GM12892 (cell line): ENCODE measurements around the gene RAB9A.

Experiments
- DNase-seq: peaks from one replicate; pipeline ENCODE4 v3.0.0; 2011; ENCODE audit not compliant: insufficient read length
- FAIRE-seq: peaks from 2 replicates; lab custom pipeline; 2011; peaks lifted over from hg19 to GRCh38; lab: Jason Lieb, UNC
- POLR2A ChIP-seq: IDR thresholded peaks from 2 replicates; pipeline ENCODE4 v1.6.1; 2011; ENCODE audit warnings: low read depth, low read length, control low read depth
- POLR2AphosphoS5 ChIP-seq: IDR thresholded peaks from 2 replicates; pipeline ENCODE4 v1.6.1; 2011; ENCODE audit warnings: low read depth, low read length, control low read depth
- TAF1 ChIP-seq: IDR thresholded peaks from 2 replicates; pipeline ENCODE4 v1.6.1; 2011; ENCODE audit warnings: low read depth, mild to moderate bottlenecking, control low read depth, low read length, borderline replicate concordance

RAB9A gene

GRCh38 chrX:13694359-13694758, 5.4 kb downstream of the RAB9A start:
- FAIRE-seq (peak; percentile 17), DNase-seq (no peak)
- no peak for TF ChIP-seq POLR2A
- TF ChIP-seq POLR2AphosphoS5 = no peak
- TF ChIP-seq TAF1 = no peak

- DNase-seq (no peak), FAIRE-seq (peak; percentile 33)
- TF ChIP-seq POLR2A = no peak
Measured at GRCh38 chrX:13694983-13695382, 6.1 kb downstream of the RAB9A start.

- TF ChIP-seq POLR2A = no peak
- no peak for TF ChIP-seq POLR2AphosphoS5
- no peak for TF ChIP-seq TAF1
- FAIRE-seq (no peak), DNase-seq (no peak)
Measured at GRCh38 chrX:13695601-13696115, 6.7 kb downstream of the RAB9A start.

- no peak for DNase-seq
- peak; percentile 83 for FAIRE-seq
- TF ChIP-seq TAF1 = no peak
- no peak for TF ChIP-seq POLR2AphosphoS5
- TF ChIP-seq POLR2A = no peak
Measured at GRCh38 chrX:13697455-13697854, 8.5 kb downstream of the RAB9A start.

- DNase-seq (no peak), FAIRE-seq (no peak)
- TF ChIP-seq POLR2A (no peak), TAF1 (no peak), POLR2AphosphoS5 (no peak)
Measured at GRCh38 chrX:13697976-13698375, 9.0 kb downstream of the RAB9A start.

- FAIRE-seq (no peak), DNase-seq (no peak)
- TF ChIP-seq POLR2AphosphoS5 = no peak
- TF ChIP-seq TAF1 = no peak
- TF ChIP-seq POLR2A = no peak
Measured at GRCh38 chrX:13698432-13698831, 9.5 kb downstream of the RAB9A start.

GRCh38 chrX:13699183-13699826, 10.4 kb downstream of the RAB9A start:
- FAIRE-seq (peak; percentile 86), DNase-seq (no peak)
- no peak for TF ChIP-seq TAF1
- no peak for TF ChIP-seq POLR2A
- no peak for TF ChIP-seq POLR2AphosphoS5

- TF ChIP-seq TAF1 (no peak), POLR2AphosphoS5 (no peak), POLR2A (no peak)
- no peak for DNase-seq
- FAIRE-seq = peak; percentile 78
Measured at GRCh38 chrX:13700380-13700779, 11.5 kb downstream of the RAB9A start.

GRCh38 chrX:13702111-13702789, 13.3 kb downstream of the RAB9A start:
- TF ChIP-seq POLR2AphosphoS5 = no peak
- no peak for TF ChIP-seq POLR2A
- no peak for TF ChIP-seq TAF1
- peak; percentile 44 for FAIRE-seq
- no peak for DNase-seq

GRCh38 chrX:13703135-13703534, 14.2 kb downstream of the RAB9A start:
- no peak for DNase-seq
- no peak for TF ChIP-seq POLR2A
- TF ChIP-seq TAF1 = no peak
- TF ChIP-seq POLR2AphosphoS5 = no peak
- peak; percentile 56 for FAIRE-seq

- peak; percentile 86 for FAIRE-seq
- DNase-seq = no peak
- TF ChIP-seq POLR2AphosphoS5 = no peak
- no peak for TF ChIP-seq POLR2A
- TF ChIP-seq TAF1 = no peak
Measured at GRCh38 chrX:13703589-13703988, 14.7 kb downstream of the RAB9A start.

GRCh38 chrX:13711141-13711540, 22.2 kb downstream of the RAB9A start:
- no peak for TF ChIP-seq POLR2A
- peak; percentile 50; the same call in 1 of the 2 replicates for TF ChIP-seq POLR2AphosphoS5
- FAIRE-seq (peak; percentile 56), DNase-seq (no peak)

- FAIRE-seq (peak; percentile 86), DNase-seq (no peak)
- TF ChIP-seq POLR2AphosphoS5 (no peak), TAF1 (no peak), POLR2A (no peak)
Measured at GRCh38 chrX:13716455-13716854, 27.5 kb downstream of the RAB9A start.
